HL-60 (cell line): Measurements from ENCODE around the gene DTYMK.

Experiments
- DNase-seq, 2 experiments: peaks; one replicate each; pipeline ENCODE4 v3.0.0-alpha.2; 2010 to 2020; ENCODE audit warnings: low read depth in 1 of 2, low spot score in 1 of 2
- H3K27ac ChIP-seq: fragments of 250-450 bp; sonication (Bioruptor Pico); replicated peaks from 2 replicates; pipeline ENCODE4 v1.5.1; 2020; ENCODE audit warnings: mild to moderate bottlenecking, moderate library complexity
- H3K27me3 ChIP-seq: fragments of 250-450 bp; sonication (Bioruptor Pico); 2 replicates; pipeline ENCODE4 v1.5.1; 2021; ENCODE audit warnings: mild to moderate bottlenecking, moderate library complexity; ENCODE audit not compliant: insufficient read depth, poor library complexity, severe bottlenecking
- H3K4me3 ChIP-seq: replicated peaks from 2 replicates; pipeline ENCODE4 v1.5.1; 2011; ENCODE audit warnings: mild to moderate bottlenecking, control low read depth, low read length; ENCODE audit not compliant: insufficient read depth
- GABPA ChIP-seq: IDR thresholded peaks from 2 replicates; pipeline ENCODE4 v1.6.1; 2012; ENCODE audit warnings: low read depth
- POLR2AphosphoS5 ChIP-seq: IDR thresholded peaks from 2 replicates; pipeline ENCODE4 v1.6.1; 2012; ENCODE audit warnings: low read depth
- SPI1 ChIP-seq: IDR thresholded peaks from 2 replicates; pipeline ENCODE4 v1.6.1; 2012; ENCODE audit warnings: low read depth, mild to moderate bottlenecking, borderline replicate concordance
- TF ChIP-seq, protein P1 (sequence below): IDR thresholded peaks from 2 replicates; pipeline ENCODE4 v1.6.1; 2012; ENCODE audit warnings: low read depth; ENCODE audit not compliant: insufficient replicate concordance
- TF ChIP-seq, protein P2 (sequence below): IDR thresholded peaks from one replicate; pipeline ENCODE4 v1.5.1; 2011; ENCODE audit warnings: low read length, control low read depth, inconsistent platforms; ENCODE audit not compliant: insufficient read depth

The DTYMK gene

DNA sequence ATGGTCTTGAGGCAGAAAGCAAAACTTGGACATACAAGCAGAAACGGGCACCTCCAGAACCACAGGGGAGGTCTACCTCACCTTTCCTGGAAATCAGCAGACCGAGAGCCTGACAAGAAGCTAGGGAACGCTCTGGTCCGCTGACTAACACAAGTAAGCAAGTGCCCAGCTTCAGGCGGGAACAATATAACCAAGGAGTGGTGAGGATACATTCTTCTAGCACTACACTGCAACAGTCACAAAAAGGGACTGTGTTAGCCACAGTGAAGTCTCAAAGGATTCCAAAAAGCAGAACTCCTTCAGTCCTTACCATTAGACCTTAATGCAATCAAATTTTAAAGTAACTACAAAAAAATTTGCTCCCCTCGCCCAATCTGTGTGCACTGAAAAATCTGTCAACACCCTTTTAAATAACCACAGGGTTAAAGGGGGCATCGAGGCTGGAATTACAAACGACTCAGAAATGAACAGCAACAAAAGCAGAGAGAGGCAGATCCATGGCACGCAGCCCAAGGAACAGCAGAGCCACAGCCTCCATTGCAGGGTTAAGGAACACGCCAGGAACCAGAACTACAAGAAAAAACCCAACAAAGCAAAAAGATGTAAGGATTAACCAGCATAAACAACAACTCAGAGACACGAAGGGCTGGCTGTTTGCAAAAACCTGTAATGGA, 56.7 kb downstream of the DTYMK start:
- Histone ChIP-seq H3K4me3 (no peak overlapping the region), H3K27ac (no peak overlapping the region), H3K27me3 (no peaks in the 10 kb centered on the region)
- DNase-seq, result no peak
- TF ChIP-seq, protein P1, sequence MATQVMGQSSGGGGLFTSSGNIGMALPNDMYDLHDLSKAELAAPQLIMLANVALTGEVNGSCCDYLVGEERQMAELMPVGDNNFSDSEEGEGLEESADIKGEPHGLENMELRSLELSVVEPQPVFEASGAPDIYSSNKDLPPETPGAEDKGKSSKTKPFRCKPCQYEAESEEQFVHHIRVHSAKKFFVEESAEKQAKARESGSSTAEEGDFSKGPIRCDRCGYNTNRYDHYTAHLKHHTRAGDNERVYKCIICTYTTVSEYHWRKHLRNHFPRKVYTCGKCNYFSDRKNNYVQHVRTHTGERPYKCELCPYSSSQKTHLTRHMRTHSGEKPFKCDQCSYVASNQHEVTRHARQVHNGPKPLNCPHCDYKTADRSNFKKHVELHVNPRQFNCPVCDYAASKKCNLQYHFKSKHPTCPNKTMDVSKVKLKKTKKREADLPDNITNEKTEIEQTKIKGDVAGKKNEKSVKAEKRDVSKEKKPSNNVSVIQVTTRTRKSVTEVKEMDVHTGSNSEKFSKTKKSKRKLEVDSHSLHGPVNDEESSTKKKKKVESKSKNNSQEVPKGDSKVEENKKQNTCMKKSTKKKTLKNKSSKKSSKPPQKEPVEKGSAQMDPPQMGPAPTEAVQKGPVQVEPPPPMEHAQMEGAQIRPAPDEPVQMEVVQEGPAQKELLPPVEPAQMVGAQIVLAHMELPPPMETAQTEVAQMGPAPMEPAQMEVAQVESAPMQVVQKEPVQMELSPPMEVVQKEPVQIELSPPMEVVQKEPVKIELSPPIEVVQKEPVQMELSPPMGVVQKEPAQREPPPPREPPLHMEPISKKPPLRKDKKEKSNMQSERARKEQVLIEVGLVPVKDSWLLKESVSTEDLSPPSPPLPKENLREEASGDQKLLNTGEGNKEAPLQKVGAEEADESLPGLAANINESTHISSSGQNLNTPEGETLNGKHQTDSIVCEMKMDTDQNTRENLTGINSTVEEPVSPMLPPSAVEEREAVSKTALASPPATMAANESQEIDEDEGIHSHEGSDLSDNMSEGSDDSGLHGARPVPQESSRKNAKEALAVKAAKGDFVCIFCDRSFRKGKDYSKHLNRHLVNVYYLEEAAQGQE, result no peak
- TF ChIP-seq GABPA (no peak), POLR2AphosphoS5 (no peak), SPI1 (no peak)
- TF ChIP-seq, protein P2, sequence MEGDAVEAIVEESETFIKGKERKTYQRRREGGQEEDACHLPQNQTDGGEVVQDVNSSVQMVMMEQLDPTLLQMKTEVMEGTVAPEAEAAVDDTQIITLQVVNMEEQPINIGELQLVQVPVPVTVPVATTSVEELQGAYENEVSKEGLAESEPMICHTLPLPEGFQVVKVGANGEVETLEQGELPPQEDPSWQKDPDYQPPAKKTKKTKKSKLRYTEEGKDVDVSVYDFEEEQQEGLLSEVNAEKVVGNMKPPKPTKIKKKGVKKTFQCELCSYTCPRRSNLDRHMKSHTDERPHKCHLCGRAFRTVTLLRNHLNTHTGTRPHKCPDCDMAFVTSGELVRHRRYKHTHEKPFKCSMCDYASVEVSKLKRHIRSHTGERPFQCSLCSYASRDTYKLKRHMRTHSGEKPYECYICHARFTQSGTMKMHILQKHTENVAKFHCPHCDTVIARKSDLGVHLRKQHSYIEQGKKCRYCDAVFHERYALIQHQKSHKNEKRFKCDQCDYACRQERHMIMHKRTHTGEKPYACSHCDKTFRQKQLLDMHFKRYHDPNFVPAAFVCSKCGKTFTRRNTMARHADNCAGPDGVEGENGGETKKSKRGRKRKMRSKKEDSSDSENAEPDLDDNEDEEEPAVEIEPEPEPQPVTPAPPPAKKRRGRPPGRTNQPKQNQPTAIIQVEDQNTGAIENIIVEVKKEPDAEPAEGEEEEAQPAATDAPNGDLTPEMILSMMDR, result no peak

DNA sequence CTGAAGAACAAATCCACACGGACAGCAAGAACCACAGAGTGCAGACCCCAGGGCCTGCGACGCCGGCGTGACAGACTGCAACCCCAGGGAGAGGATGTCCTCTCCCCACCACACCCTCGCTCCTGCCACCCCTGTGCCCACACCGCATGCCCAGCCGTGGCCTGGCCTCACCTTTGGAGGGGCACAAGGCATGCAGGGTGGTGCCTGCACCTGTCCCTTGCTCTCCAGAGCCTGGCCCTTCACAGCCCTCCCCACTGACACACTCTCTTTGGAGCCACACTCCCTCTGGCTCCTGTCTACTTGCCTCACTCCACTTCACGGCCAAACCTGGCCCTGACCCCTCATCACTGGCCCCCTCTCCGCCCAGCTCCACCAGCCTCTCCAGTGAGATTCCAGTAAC, 58.9 kb downstream of the DTYMK start:
- no peaks in the 10 kb centered on the region for H3K27me3 ChIP-seq
- DNase-seq, result no peak
- no peak overlapping the region for H3K4me3 ChIP-seq
- no peak overlapping the region for H3K27ac ChIP-seq
- TF ChIP-seq, protein P2, result no peak
- TF ChIP-seq, protein P1, result no peak
- no peak for TF ChIP-seq SPI1
- TF ChIP-seq POLR2AphosphoS5, result no peak
- TF ChIP-seq GABPA, result no peak
